GM23248 (cell line): ENCODE data around the gene GSTM4.

Experiments used
- EZH2 ChIP-seq: fragments of 200-600 bp; sonication (generic); IDR thresholded peaks from 2 replicates; pipeline ENCODE4 v1.6.1; 2018; ENCODE audit warnings: antibody characterized with exemption, mild to moderate bottlenecking; ENCODE audit not compliant: insufficient read depth, poor library complexity, severe bottlenecking
- EZH2phosphoT487 ChIP-seq: fragments of 200-600 bp; sonication (generic); IDR thresholded peaks from 2 replicates; pipeline ENCODE4 v1.6.1; 2018; ENCODE audit warnings: antibody characterized with exemption, moderate library complexity, mild to moderate bottlenecking, low read depth; ENCODE audit not compliant: insufficient read depth

DNA sequence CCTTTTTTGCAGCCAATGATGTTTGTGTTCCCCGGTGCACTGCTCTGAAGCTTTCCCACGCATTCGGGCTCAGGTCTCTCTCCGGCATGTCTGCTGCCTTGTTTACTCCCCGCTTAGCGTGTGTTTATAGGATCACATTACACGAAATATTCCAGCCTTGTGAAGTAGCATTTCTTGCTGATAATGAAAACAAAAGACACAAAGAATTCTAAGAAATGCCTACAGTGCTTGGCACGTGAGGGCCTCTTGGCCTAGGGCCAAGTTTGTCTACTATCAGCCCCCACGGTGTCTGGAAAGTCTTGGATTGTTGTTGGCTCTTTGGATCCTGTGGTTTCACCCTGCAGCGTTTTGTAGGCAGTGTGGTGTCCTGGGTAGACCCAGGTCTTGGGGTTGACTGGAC lies 11.2 kb upstream of the GSTM4 start:
- TF ChIP-seq EZH2 (no peak), EZH2phosphoT487 (no peak)
